K562 (cell line): ENCODE measurements around the gene MAP3K14. TPM values are rescaled to one million over a fixed set of nuclear protein-coding genes. Genes with fewer than 3 reads are reported as not detected.
A peak's percentile ranks its signal among the peaks of the same experiment; 100 is the strongest.

Source experiments
- CBX5 ChIP-seq: IDR thresholded peaks from 2 replicates; pipeline ENCODE4 v1.6.1; 2014; ENCODE audit warnings: low read depth, borderline replicate concordance
- FOXO4 ChIP-seq: fragments of 450-650 bp; formaldehyde crosslinking; IDR thresholded peaks from 2 replicates; pipeline ENCODE4 v1.4.0; 2020; ENCODE audit warnings: mild to moderate bottlenecking, moderate library complexity
- NFE2 ChIP-seq: IDR thresholded peaks from 2 replicates; pipeline ENCODE4 v1.6.1; 2014; ENCODE audit warnings: antibody characterized with exemption, low read depth
- NR2C1 ChIP-seq, 2 experiments: fragments of 450-650 bp; IDR thresholded peaks; 2 replicates each; pipeline ENCODE4 v1.6.1; 2017; ENCODE audit warnings: mild to moderate bottlenecking in 2 of 2, antibody characterized with exemption in 1 of 2, inconsistent platforms in 1 of 2, missing compliant biosample characterization in 1 of 2, missing genetic modification characterization in 1 of 2
- PRMT5 ChIP-seq: sonication (generic); formaldehyde crosslinking; IDR thresholded peaks from 2 replicates; pipeline ENCODE4 v1.5.0; 2020; ENCODE audit warnings: missing genetic modification reagents
- PRPF4 ChIP-seq: fragments of 200-400 bp; formaldehyde crosslinking; IDR thresholded peaks from one replicate; pipeline ENCODE4 v1.6.1; 2017; ENCODE audit warnings: low read length, low read depth, mild to moderate bottlenecking; ENCODE audit not compliant: insufficient read depth, poor library complexity, severe bottlenecking
- SRSF7 ChIP-seq: fragments of 200-400 bp; formaldehyde crosslinking; optimal IDR thresholded peaks from 2 replicates; pipeline ENCODE3; 2017; ENCODE audit warnings: mild to moderate bottlenecking, low read depth, low read length
- THRAP3 ChIP-seq: fragments of 450-650 bp; IDR thresholded peaks from 2 replicates; pipeline ENCODE4 v1.6.1; 2016; ENCODE audit warnings: mild to moderate bottlenecking, inconsistent platforms, borderline replicate concordance
- TOE1 ChIP-seq, 2 experiments: fragments of 450-650 bp in 1 of 2; sonication (generic) in 1 of 2; formaldehyde crosslinking in 1 of 2; IDR thresholded peaks; 2 replicates each; pipeline versions ENCODE4 v1.7.1 to v1.8.0; 2016 to 2022; ENCODE audit warnings: borderline replicate concordance in 2 of 2, mild to moderate bottlenecking in 2 of 2, antibody characterized with exemption in 1 of 2, inconsistent platforms in 1 of 2, low read depth in 1 of 2, missing genetic modification reagents in 1 of 2, moderate library complexity in 1 of 2
- ZBTB2 ChIP-seq: fragments of 450-650 bp; IDR thresholded peaks from 2 replicates; pipeline ENCODE4 v1.6.1; 2016; ENCODE audit warnings: antibody characterized with exemption
- polyA plus RNA-seq, 8 experiments: library from polyadenylated mRNA; depleted of rRNA in 4 of 8; stranded (reverse) in 5 of 8; unstranded in 3 of 8; fragments of >200 nt; fragmentation: Nextera tagmentation in 2 of 8; fragmentation: Illumina TruSeq in 1 of 8; extraction: Ambion mirVana in 2 of 8; extraction: Trizol in 1 of 8; gene quantifications; 2 replicates each; pipeline versions ENCODE4 v1.2.1 to v1.2.3, GENCODE V29; 2011 to 2014; ENCODE audit warnings: inconsistent platforms in 1 of 8, missing spikeins in 1 of 8
- total RNA-seq, 7 experiments: library from RNA; depleted of rRNA in 6 of 7; stranded (reverse); fragments of >200 nt in 6 of 7; fragmentation: Illumina TruSeq in 2 of 7; extraction: Trizol in 2 of 7; gene quantifications; 2 replicates each; pipeline versions ENCODE4 v1.2.1 to v1.2.3, GENCODE V29; 2011 to 2021; ENCODE audit warnings: low replicate concordance in 1 of 7
- TF ChIP-seq, protein P1 (sequence below): fragments of 250-450 bp; sonication (Bioruptor Pico); IDR thresholded peaks from 2 replicates; pipeline ENCODE4 v1.4.0; 2020; ENCODE audit warnings: borderline replicate concordance
- TF ChIP-seq, protein P2 (sequence below): fragments of 450-650 bp; IDR thresholded peaks from 2 replicates; pipeline ENCODE4 v1.6.1; 2016; ENCODE audit warnings: low read depth

Gene MAP3K14
- total and polyA plus RNA-seq, 9 of the 15 experiments (the other 6 are each of a cell fraction or from before 2014, with no cell fraction given) = 0.45 to 8.7 (median 3.2) TPM

GRCh38 chr17:45345554-45346215 is 28.9 kb upstream of the MAP3K14 start (continued):
- no peak for TF ChIP-seq FOXO4 (CRISPR knock-in tag)
- TF ChIP-seq CBX5 = no peak
- TF ChIP-seq, protein P1, sequence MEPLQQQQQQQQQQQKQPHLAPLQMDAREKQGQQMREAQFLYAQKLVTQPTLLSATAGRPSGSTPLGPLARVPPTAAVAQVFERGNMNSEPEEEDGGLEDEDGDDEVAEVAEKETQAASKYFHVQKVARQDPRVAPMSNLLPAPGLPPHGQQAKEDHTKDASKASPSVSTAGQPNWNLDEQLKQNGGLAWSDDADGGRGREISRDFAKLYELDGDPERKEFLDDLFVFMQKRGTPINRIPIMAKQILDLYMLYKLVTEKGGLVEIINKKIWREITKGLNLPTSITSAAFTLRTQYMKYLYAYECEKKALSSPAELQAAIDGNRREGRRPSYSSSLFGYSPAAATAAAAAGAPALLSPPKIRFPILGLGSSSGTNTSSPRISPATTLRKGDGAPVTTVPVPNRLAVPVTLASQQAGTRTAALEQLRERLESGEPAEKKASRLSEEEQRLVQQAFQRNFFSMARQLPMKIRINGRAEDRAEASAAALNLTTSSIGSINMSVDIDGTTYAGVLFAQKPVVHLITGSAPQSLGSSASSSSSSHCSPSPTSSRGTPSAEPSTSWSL = no peak
- no peak for TF ChIP-seq ZBTB2
- peak; percentile 58 for TF ChIP-seq NR2C1 (IDR thresholded peaks at IDR 0.05)
- 0 out of 2 replicates have a peak, but pooled peaks have one; percentile 31 for TF ChIP-seq NR2C1 (tag; IDR thresholded peaks at IDR 0.05)
- no peak for TF ChIP-seq THRAP3
- TF ChIP-seq TOE1 (IDR thresholded peaks at IDR 0.05; ENCODE audit: borderline replicate concordance) = peak; percentile 76; the same call in 1 of the 2 replicates
- no peak for TF ChIP-seq TOE1 (CRISPR knock-in tag; IDR thresholded peaks at IDR 0.05; ENCODE audit: borderline replicate concordance, low read depth)
- no peak for TF ChIP-seq PRMT5 (CRISPR knock-in tag)
- TF ChIP-seq, protein P2, sequence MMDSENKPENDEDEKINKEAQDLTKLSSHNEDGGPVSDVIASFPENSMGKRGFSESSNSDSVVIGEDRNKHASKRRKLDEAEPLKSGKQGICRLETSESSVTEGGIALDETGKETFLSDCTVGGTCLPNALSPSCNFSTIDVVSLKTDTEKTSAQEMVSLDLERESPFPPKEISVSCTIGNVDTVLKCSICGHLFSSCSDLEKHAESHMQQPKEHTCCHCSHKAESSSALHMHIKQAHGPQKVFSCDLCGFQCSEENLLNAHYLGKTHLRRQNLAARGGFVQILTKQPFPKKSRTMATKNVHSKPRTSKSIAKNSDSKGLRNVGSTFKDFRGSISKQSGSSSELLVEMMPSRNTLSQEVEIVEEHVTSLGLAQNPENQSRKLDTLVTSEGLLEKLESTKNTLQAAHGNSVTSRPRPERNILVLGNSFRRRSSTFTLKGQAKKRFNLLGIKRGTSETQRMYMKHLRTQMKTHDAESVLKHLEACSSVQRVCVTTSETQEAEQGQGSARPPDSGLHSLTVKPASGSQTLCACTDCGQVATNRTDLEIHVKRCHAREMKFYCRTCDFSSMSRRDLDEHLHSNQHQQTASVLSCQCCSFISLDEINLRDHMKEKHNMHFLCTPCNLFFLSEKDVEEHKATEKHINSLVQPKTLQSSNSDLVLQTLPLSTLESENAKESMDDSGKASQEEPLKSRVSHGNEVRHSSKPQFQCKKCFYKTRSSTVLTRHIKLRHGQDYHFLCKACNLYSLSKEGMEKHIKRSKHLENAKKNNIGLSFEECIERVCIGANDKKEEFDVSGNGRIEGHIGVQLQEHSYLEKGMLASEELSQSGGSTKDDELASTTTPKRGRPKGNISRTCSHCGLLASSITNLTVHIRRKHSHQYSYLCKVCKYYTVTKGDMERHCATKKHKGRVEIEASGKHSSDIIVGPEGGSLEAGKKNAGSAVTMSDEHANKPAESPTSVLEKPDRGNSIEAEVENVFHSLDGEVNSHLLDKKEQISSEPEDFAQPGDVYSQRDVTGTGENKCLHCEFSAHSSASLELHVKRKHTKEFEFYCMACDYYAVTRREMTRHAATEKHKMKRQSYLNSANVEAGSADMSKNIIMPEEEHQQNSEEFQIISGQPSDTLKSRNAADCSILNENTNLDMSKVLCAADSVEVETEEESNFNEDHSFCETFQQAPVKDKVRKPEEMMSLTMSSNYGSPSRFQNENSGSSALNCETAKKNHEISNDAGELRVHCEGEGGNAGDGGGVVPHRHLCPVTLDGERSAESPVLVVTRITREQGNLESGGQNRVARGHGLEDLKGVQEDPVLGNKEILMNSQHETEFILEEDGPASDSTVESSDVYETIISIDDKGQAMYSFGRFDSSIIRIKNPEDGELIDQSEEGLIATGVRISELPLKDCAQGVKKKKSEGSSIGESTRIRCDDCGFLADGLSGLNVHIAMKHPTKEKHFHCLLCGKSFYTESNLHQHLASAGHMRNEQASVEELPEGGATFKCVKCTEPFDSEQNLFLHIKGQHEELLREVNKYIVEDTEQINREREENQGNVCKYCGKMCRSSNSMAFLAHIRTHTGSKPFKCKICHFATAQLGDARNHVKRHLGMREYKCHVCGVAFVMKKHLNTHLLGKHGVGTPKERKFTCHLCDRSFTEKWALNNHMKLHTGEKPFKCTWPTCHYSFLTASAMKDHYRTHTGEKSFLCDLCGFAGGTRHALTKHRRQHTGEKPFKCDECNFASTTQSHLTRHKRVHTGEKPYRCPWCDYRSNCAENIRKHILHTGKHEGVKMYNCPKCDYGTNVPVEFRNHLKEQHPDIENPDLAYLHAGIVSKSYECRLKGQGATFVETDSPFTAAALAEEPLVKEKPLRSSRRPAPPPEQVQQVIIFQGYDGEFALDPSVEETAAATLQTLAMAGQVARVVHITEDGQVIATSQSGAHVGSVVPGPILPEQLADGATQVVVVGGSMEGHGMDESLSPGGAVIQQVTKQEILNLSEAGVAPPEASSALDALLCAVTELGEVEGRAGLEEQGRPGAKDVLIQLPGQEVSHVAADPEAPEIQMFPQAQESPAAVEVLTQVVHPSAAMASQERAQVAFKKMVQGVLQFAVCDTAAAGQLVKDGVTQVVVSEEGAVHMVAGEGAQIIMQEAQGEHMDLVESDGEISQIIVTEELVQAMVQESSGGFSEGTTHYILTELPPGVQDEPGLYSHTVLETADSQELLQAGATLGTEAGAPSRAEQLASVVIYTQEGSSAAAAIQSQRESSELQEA = no peak
- TF ChIP-seq PRPF4 = no peak
- no peak for TF ChIP-seq SRSF7
- TF ChIP-seq NFE2 = peak; percentile 57; the same call in 1 of the 2 replicates
